Heart left ventricle (tissue), 13 donors: ENCODE data around the gene ARHGEF37.
"Not testable (repeated sequence)": the region's sequence is repeated elsewhere in the genome, so short reads cannot be mapped to it uniquely, and the experiment has no call there.

Experiments
- CTCF ChIP-seq, 12 donors: fragments of 200-600 bp; sonication (generic) in 4 of 12; IDR thresholded peaks; one replicate each; pipeline versions ENCODE4 v1.5.0 to v1.8.0; 2018 to 2022; ENCODE audit warnings: antibody characterized with exemption in 12 of 12, mild to moderate bottlenecking in 5 of 12
- POLR2A ChIP-seq, 2 donors: fragments of 450-650 bp; IDR thresholded peaks; one replicate each; pipeline ENCODE4 v1.6.1; 2017; ENCODE audit warnings: antibody characterized with exemption in 2 of 2, mild to moderate bottlenecking in 2 of 2, moderate library complexity in 2 of 2
- donor health status: ischemic (EF 13 %, LVEDD 7.1; RV severe dilation, severe dysfunction).
- donor health status: DM: no; HTN: yes; CAD: no.
- donor health status: DM: no; HTN: no; CAD: no.
- donor health status: ischemic (EF 25% LVEDD 6.9; RV normal size, moderate dysfunction).
- donor health status: ischemic (EF 25% LVEDD 5.7; RV mildly dilated, moderate dysfunction).
- donor health status: ischemic (EF 35%, LVEDD 5.7; RV mildly dilated, moderate dysfunction).
- donor health status: nonischemic (EF 11% LVEDD 7.7; RV severe dilation, severe dysfunction).
- donor health status: DM: yes; HTN: yes; CAD: no.
- donor health status: PGD.
- donor health status: ischemic (EF 29% LVEDD 5.4; RV normal size, mild dysfunction).
- donor health status: nonischemic (EF 23%, LVEDD 6.1; RV moderate dilation, normal function).

GRCh38 chr5:149598234-149598633 lies 16.9 kb downstream of the ARHGEF37 start:
- TF ChIP-seq CTCF, POLR2A (IDR thresholded peaks at IDR 0.05): not testable (repeated sequence)
